AG04450 (cell line): ENCODE results near the gene NAP1L4. TPM values are rescaled to one million over a fixed set of nuclear protein-coding genes. Genes with fewer than 3 reads are reported as not detected.

Source experiments
- CTCF ChIA-PET: fragments of 300-600, 350-600 bp; formaldehyde crosslinking; extraction: SDS; loops from one replicate; lab custom pipeline; 2022; ENCODE audit warnings: antibody characterized with exemption, inconsistent platforms; lab: Charles Lee
- POLR2A ChIA-PET: fragments of 350-600 bp; formaldehyde crosslinking; extraction: SDS; loops from one replicate; lab custom pipeline; 2021; ENCODE audit warnings: antibody characterized with exemption, inconsistent platforms; lab: Yijun Ruan, JAX
- DNase-seq: peaks from one replicate; pipeline ENCODE4 v3.0.0-alpha.2; 2011; ENCODE audit warnings: low read depth, low spot score
- H3K27ac ChIP-seq: one replicate; pipeline ENCODE4 v1.5.1; 2012; ENCODE audit warnings: low read depth, low read length, control low read depth
- H3K27me3 ChIP-seq: one replicate; pipeline ENCODE4 v1.6.0; 2012; ENCODE audit warnings: low read length; ENCODE audit not compliant: control insufficient read depth, insufficient read depth
- H3K4me3 ChIP-seq: 2 replicates; pipeline ENCODE4 v1.5.1; 2011; ENCODE audit warnings: mild to moderate bottlenecking, low read depth, low read length, control low read depth
- H3K9me3 ChIP-seq: 2 replicates; pipeline ENCODE4 v1.5.1; 2012; ENCODE audit warnings: low read length; ENCODE audit not compliant: control insufficient read depth, insufficient read depth
- CTCF ChIP-seq: IDR thresholded peaks from 2 replicates; pipeline ENCODE4 v1.5.1; 2011; ENCODE audit warnings: low read depth, low read length, control low read depth, inconsistent platforms
- polyA plus RNA-seq: library from polyadenylated mRNA; depleted of rRNA; stranded (reverse); fragments of >200 nt; gene quantifications from 2 replicates; pipeline ENCODE4 v1.2.3, GENCODE V29; 2011

NAP1L4 gene
- polyA plus RNA-seq, 1 experiment: 107 TPM

DNA sequence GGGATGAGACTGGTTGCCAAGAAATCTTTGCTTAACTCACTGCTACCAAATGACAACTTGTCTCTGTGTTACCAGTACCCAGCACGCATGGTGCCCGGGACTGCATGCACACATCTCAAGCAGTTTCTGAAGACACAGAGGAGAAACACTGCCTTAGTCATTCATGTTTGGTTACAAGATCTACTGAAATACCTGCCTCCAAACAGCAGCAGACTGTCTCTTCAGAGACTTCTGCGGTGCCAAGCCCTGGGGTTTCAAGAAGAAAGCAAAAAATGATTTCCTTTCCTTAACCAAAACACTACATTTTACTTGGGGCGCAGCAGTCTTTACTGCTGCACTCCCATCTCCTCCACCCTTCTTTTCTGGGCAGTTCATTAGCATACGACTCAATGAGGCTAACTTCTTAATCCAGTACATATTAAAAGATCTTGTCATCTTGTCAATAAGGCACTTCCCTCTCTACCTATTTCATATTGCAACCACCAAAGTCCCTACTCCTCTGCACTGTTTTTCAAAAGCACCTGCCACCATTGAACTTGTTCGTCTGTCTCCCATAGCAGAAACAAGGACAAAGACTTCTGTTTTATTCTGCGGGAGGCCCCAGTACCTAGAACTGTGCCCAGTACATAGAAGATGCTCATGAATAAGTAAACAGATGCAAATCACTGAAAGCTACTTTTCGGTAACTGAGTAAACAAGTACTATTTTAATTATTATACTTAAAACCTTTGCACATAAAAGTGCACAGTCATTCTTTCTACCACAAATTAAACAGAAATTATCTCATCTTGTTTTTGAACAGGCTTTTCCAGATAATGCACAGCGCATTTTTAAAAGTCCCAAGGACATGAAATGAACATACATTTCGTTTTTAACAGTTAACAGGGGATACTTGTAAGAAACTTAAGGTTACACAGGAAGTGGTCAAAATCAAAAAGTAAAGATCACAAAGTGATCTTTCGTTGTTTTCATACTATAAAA is 4.0 kb downstream of the NAP1L4 start:
- CTCF ChIA-PET: interaction anchor here (0.9 to 1.1 kb wide), 2 partner anchors 12 to 34 kb away, joined by 3 read pairs; no protein-coding TSS in a partner anchor
- peak overlapping the region; percentile 91 for H3K4me3 ChIP-seq
- H3K27ac ChIP-seq: no peak overlapping the region
- POLR2A ChIA-PET: interaction anchor here (0.7 kb wide), 1 partner anchor 59 kb away, joined by 3 read pairs; no protein-coding TSS in a partner anchor
- no peak for DNase-seq
- no peaks in the 10 kb centered on the region for H3K27me3 ChIP-seq
- no peaks in the 10 kb centered on the region; the same call in 1 of the 2 replicates for H3K9me3 ChIP-seq
- TF ChIP-seq CTCF: no peak

DNA sequence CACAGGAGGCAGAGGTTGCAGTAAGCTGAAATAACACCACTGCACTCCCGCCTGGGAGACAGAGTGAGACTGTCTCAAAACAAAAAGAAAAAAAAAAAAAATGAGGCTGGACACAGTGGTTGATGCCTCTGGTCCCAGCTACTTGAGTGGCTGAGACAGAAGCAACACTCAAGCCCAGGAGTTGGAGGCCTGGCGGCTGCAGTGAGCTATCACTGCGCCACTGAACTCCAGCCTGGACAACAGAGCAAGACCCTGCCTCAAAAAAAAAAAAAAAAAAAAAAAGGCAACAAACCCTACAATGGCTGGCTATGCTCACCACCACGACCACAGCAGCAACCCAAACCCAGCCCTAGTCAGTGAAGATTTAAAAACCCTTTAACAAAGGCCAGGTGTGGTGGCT is 8.2 kb downstream of the NAP1L4 start:
- H3K9me3 ChIP-seq: no peaks in the 10 kb centered on the region
- H3K27me3 ChIP-seq: no peaks in the 10 kb centered on the region
- no peak overlapping the region for H3K4me3 ChIP-seq
- no peak for TF ChIP-seq CTCF
- no peak overlapping the region for H3K27ac ChIP-seq
- no peak for DNase-seq
- ChIA-PET CTCF (no interaction called here), POLR2A (no interaction called here)

- Histone ChIP-seq H3K27me3 (no peaks in the 10 kb centered on the region), H3K27ac (no peak overlapping the region), H3K9me3 (no peaks in the 10 kb centered on the region), H3K4me3 (no peak overlapping the region)
- TF ChIP-seq CTCF: no peak
- DNase-seq: no peak
- ChIA-PET CTCF (no interaction called here), POLR2A (interaction anchor here (0.6 kb wide), 1 partner anchor 11 kb away, joined by 3 read pairs; no protein-coding TSS in a partner anchor)
Measured at GRCh38 chr11:2982214-2982613, 9.9 kb downstream of the NAP1L4 start.

DNA sequence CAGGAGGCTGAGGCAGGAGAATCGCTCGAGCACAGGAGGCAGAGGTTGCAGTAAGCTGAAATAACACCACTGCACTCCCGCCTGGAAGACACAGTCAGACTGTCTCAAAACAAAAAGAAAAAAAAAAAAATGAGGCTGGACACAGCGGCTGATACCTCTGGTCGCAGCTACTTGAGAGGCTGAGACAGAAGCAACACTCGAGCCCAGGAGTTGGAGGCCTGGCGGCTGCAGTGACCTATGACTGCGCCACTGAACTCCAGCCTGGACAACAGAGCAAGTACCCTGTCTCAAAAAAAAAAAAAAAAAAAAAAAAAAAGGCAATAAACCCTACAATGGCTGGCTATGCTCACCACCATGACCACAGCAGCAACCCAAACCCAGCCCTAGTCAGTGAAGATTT is 11.0 kb downstream of the NAP1L4 start:
- Histone ChIP-seq H3K27ac (no peak overlapping the region), H3K4me3 (no peak overlapping the region), H3K27me3 (no peaks in the 10 kb centered on the region), H3K9me3 (no peaks in the 10 kb centered on the region)
- CTCF ChIA-PET: no interaction called here
- TF ChIP-seq CTCF: no peak
- DNase-seq: no peak
- POLR2A ChIA-PET: no interaction called here
